Psoas muscle (tissue), 8 donors: Measurements from ENCODE around the gene ULBP1. TPM values are rescaled to one million over a fixed set of nuclear protein-coding genes. Genes with fewer than 3 reads are reported as not detected.
A peak's percentile ranks its signal among the peaks of the same experiment; 100 is the strongest.
"Not testable (repeated sequence)": the region's sequence is repeated elsewhere in the genome, so short reads cannot be mapped to it uniquely, and the experiment has no call there.

Experiments used
- ATAC-seq, 4 donors: fragments of 200-7000 bp; cut with Tn5 transposase; one replicate each; pipeline ENCODE4 v1.9.1; 2020; ENCODE audit warnings: moderate library complexity in 3 of 4, mild to moderate bottlenecking in 2 of 4
- DNase-seq, 2 donors: peaks; one replicate each; pipeline ENCODE4 v3.0.0-alpha.2; 2020
- H3K27ac ChIP-seq: fragments of 200-600 bp; one replicate; pipeline ENCODE4 v1.8.0; 2022
- H3K27me3 ChIP-seq, 3 donors: fragments of 200-600 bp in 1 of 3; one replicate each; pipeline versions ENCODE4 v1.6.1 to v1.8.0; 2013 to 2022; ENCODE audit warnings: low read length in 2 of 3, mild to moderate bottlenecking in 2 of 3, moderate library complexity in 1 of 3; ENCODE audit not compliant: insufficient read depth in 3 of 3
- H3K36me3 ChIP-seq, 2 donors: fragments of 200-600 bp in 1 of 2; one replicate each; pipeline versions ENCODE4 v1.6.1 to v1.8.0; 2013 to 2022; ENCODE audit warnings: low read depth in 1 of 2, mild to moderate bottlenecking in 1 of 2, moderate library complexity in 1 of 2; ENCODE audit not compliant: insufficient read depth in 1 of 2
- H3K4me1 ChIP-seq: fragments of 200-600 bp; one replicate; pipeline ENCODE4 v1.8.0; 2022
- H3K4me3 ChIP-seq: fragments of 200-600 bp; one replicate; pipeline ENCODE4 v1.8.0; 2022; ENCODE audit warnings: mild to moderate bottlenecking
- H3K9me3 ChIP-seq: fragments of 200-600 bp; one replicate; pipeline ENCODE4 v1.8.0; 2022
- CTCF ChIP-seq: fragments of 200-600 bp; IDR thresholded peaks from one replicate; pipeline ENCODE4 v1.8.0; 2022; ENCODE audit warnings: antibody characterized with exemption
- WGBS, 3 donors: extraction: QIAGEN DNeasy Blood & Tissue Kit; methylation state at CpG; one replicate each; pipeline versions ENCODE4 v1.1.6 to v1.1.7; 2013; 5-methylcytosine and 5-hydroxymethylcytosine counted together
- intact Hi-C, 2 donors: fragments of 100-400 bp; cut with DNase I; formaldehyde crosslinking; loops; one replicate each; pipeline versions ENCODE4 v1.11.0 to v1.14.2; 2022
- polyA plus RNA-seq, 3 donors: library from polyadenylated mRNA; stranded (reverse); fragments of 200-250 nt; gene quantifications; one replicate each; pipeline ENCODE4 v1.2.3, GENCODE V29; 2013
- total RNA-seq, 4 donors: library from RNA; stranded (reverse); fragmentation: NEBNext Ultra II Directional in 2 of 4; extraction: Animal tissue kit (Norgen Biotek cat#: 25700) in 2 of 4; gene quantifications; one replicate each; pipeline versions ENCODE4 v1.2.1 to v1.2.4, GENCODE V29; 2021 to 2023
- donor health status: healthy with polysubstance abuse.
- donor health status: DM: no; HTN: no; CAD: no; lungs with moderate emphysema.
- donor health status: Bipolar disorder and iron deficiency.
- donor health status: healthy.
- donor health status: DM: yes; HTN: yes; CAD: no.
- donor health status: DM: no; HTN: no; CAD: no.
- donor health status: DM: no; HTN: no; CAD: no.
- donor health status: DM: yes; HTN: yes; CAD: no.

ULBP1 gene
- total and polyA plus RNA-seq, 7 donors = 0.03 to 0.12 (median 0.10) TPM

GRCh38 chr6:149935668-149936067 lies 28.1 kb upstream of the ULBP1 start:
- Histone ChIP-seq H3K27me3 (peaks cover 7 to 68% (median 30%) of the 10 kb centered on the region in 3 donors), H3K27ac (no peak overlapping the region), H3K4me1 (no peaks in the 10 kb centered on the region), H3K36me3 (no peaks in the 10 kb centered on the region), H3K4me3 (no peak overlapping the region), H3K9me3 (no peaks in the 10 kb centered on the region)
- WGBS, 3 donors = 64 to 78% (median 67%) methylated on average over 2 of the region's 2 CpGs
- intact Hi-C loops = loop anchor here (2.0 to 5.0 kb wide), 2 partner anchors 81 to 467 kb away; no protein-coding TSS in a partner anchor
- ATAC-seq (no peak), DNase-seq (no peak)
- no peak for TF ChIP-seq CTCF

GRCh38 chr6:149936743-149937142 lies 27.0 kb upstream of the ULBP1 start:
- Histone ChIP-seq H3K4me1 (no peaks in the 10 kb centered on the region), H3K9me3 (no peaks in the 10 kb centered on the region), H3K27ac (no peak overlapping the region), H3K4me3 (no peak overlapping the region), H3K27me3 (peaks cover 5 to 74% (median 32%) of the 10 kb centered on the region in 3 donors), H3K36me3 (no peaks in the 10 kb centered on the region)
- TF ChIP-seq CTCF = no peak
- 43 to 63% (median 52%) methylated on average over 2 of the region's 2 CpGs for WGBS, 3 donors
- ATAC-seq (no peak), DNase-seq (no peak)
- intact Hi-C loops = loop anchor here in 1 of 2 donors (5.0 kb wide), 1 partner anchor 466 kb away; no protein-coding TSS in a partner anchor

- H3K27ac ChIP-seq, H3K9me3 ChIP-seq, ATAC-seq, H3K36me3 ChIP-seq, DNase-seq, H3K4me1 ChIP-seq: not testable (repeated sequence)
- peak overlapping the region; percentile 66 for H3K4me3 ChIP-seq
- intact Hi-C loops = loop anchor here in 1 of 2 donors (5.0 kb wide), 1 partner anchor 464 kb away; no protein-coding TSS in a partner anchor
- WGBS, 3 donors = 2 to 4% (median 3%) methylated on average over 15 of the region's 20 CpGs
- peaks cover 5 to 72% (median 34%) of the 10 kb centered on the region in 3 donors for H3K27me3 ChIP-seq
Observed at GRCh38 chr6:149938013-149938570, 25.7 kb upstream of the ULBP1 start.

GRCh38 chr6:149938571-149939355 lies 25.0 kb upstream of the ULBP1 start:
- Histone ChIP-seq H3K4me3 (peak overlapping the region; percentile 66), H3K36me3 (no peaks in the 10 kb centered on the region), H3K9me3 (no peaks in the 10 kb centered on the region), H3K4me1 (no peaks in the 10 kb centered on the region), H3K27me3 (peaks cover 5 to 67% (median 33%) of the 10 kb centered on the region in 3 donors), H3K27ac (no peak overlapping the region)
- ATAC-seq = no peak
- 1 to 2% (median 1%) methylated on average over 57 to 58 of the region's 58 CpGs for WGBS, 3 donors
- TF ChIP-seq CTCF = no peak
- intact Hi-C loops = loop anchor here in 1 of 2 donors (5.0 kb wide), 1 partner anchor 464 kb away; no protein-coding TSS in a partner anchor
- DNase-seq = no peak

GRCh38 chr6:149939356-149939648 lies 24.4 kb upstream of the ULBP1 start:
- no peaks in the 10 kb centered on the region for H3K9me3 ChIP-seq
- no peaks in the 10 kb centered on the region for H3K36me3 ChIP-seq
- H3K4me3 ChIP-seq = no peak overlapping the region
- intact Hi-C loops = loop anchor here in 1 of 2 donors (5.0 kb wide), 1 partner anchor 463 kb away; no protein-coding TSS in a partner anchor
- H3K4me1 ChIP-seq = no peaks in the 10 kb centered on the region
- no peak for TF ChIP-seq CTCF
- ATAC-seq (no peak), DNase-seq (no peak)
- no peak overlapping the region for H3K27ac ChIP-seq
- peaks cover 5 to 67% (median 33%) of the 10 kb centered on the region in 3 donors for H3K27me3 ChIP-seq
- WGBS, 3 donors = 27 to 40% (median 38%) methylated on average over 5 of the region's 5 CpGs
